HCT116 (cell line): Measurements from ENCODE around the gene RGL2. TPM values are rescaled to one million over a fixed set of nuclear protein-coding genes. Genes with fewer than 3 reads are reported as not detected.

ENCODE experiments used
- ATAC-seq: fragments of 200-7000 bp; cut with Tn5 transposase; 2 replicates; pipeline ENCODE4 v1.9.1; 2020; ENCODE audit warnings: mild to moderate bottlenecking, moderate library complexity
- BruUV-seq: library from RNA; stranded (reverse); fragments of 400-500 nt; replicated peaks from 2 replicates; lab custom pipeline; 2021; lab: Mats Ljungman, UMichigan
- CTCF ChIA-PET: fragments of 300-600 bp; sonication (Branson Sonifier 250); formaldehyde crosslinking; loops from one replicate; lab custom pipeline; 2021; ENCODE audit warnings: antibody characterized with exemption; lab: Charles Lee
- POLR2A ChIA-PET: fragments of 300-600, 350-600 bp; sonication (Branson Sonifier 250); formaldehyde crosslinking; loops from one replicate; lab custom pipeline; 2021; ENCODE audit warnings: antibody characterized with exemption; lab: Charles Lee
- RAD21 ChIA-PET, 2 experiments: fragments of 300-600 bp; sonication (Branson Sonifier 250); formaldehyde crosslinking; loops; one replicate each; lab custom pipeline; 2023; ENCODE audit warnings: low total read pairs in 2 of 2; ENCODE audit not compliant: uncharacterized antibody in 2 of 2, unreplicated experiment in 2 of 2, low non-redundant PET in 1 of 2; lab: Charles Lee
- DNase-seq: peaks from one replicate; pipeline ENCODE4 v3.0.0-alpha.2; 2010; ENCODE audit warnings: low read depth, low spot score
- H2AFZ ChIP-seq: fragments of 200-600 bp; shearing (Covaris generic), sonication (generic); 2 replicates; pipeline ENCODE4 v1.6.1; 2017; ENCODE audit warnings: low read depth, mixed run types, mixed read lengths, antibody characterized with exemption, low read length; ENCODE audit not compliant: poor library complexity, severe bottlenecking
- H3K27ac ChIP-seq: 2 replicates; pipeline ENCODE4 v1.5.1; 2012; ENCODE audit warnings: low read depth, low read length
- H3K27me3 ChIP-seq: fragments of 200-600 bp; sonication (generic); 2 replicates; pipeline ENCODE4 v1.6.1; 2016; ENCODE audit warnings: mixed run types, low read length, mixed read lengths; ENCODE audit not compliant: insufficient read depth
- H3K36me3 ChIP-seq, 2 experiments: fragments of 200-500 bp in 1 of 2; fragments of 200-600 bp in 1 of 2; sonication (Bioruptor generic) in 1 of 2; sonication (generic) in 1 of 2; 2 replicates each; pipeline versions ENCODE4 v1.5.1 to v1.6.1; 2014 to 2016; ENCODE audit warnings: low read length in 2 of 2, inconsistent platforms in 1 of 2, mixed read lengths in 1 of 2, mixed run types in 1 of 2; ENCODE audit not compliant: insufficient read depth in 2 of 2, control insufficient read depth in 1 of 2
- H3K4me1 ChIP-seq, 2 experiments: fragments of 200-600 bp in 1 of 2; sonication (generic) in 1 of 2; 2 replicates each; pipeline versions ENCODE4 v1.5.1 to v1.6.1; 2012 to 2017; ENCODE audit warnings: low read length in 2 of 2, inconsistent platforms in 1 of 2, mild to moderate bottlenecking in 1 of 2, mixed read lengths in 1 of 2, mixed run types in 1 of 2, moderate library complexity in 1 of 2; ENCODE audit not compliant: insufficient read depth in 2 of 2, control insufficient read depth in 1 of 2
- H3K4me2 ChIP-seq: fragments of 200-600 bp; sonication (generic); 2 replicates; pipeline ENCODE4 v1.6.1; 2017; ENCODE audit warnings: mixed run types, low read length, mixed read lengths
- H3K4me3 ChIP-seq, 2 experiments: fragments of 200-600 bp in 1 of 2; sonication (generic) in 1 of 2; replicated peaks in 1 of 2; 2 replicates each; pipeline ENCODE4 v1.5.1; 2011 to 2016; ENCODE audit warnings: low read length in 2 of 2, control low read depth in 1 of 2, low read depth in 1 of 2, mild to moderate bottlenecking in 1 of 2, mixed read lengths in 1 of 2, mixed run types in 1 of 2
- H3K79me2 ChIP-seq: fragments of 200-600 bp; sonication (generic); 2 replicates; pipeline ENCODE4 v1.6.1; 2017; ENCODE audit warnings: mild to moderate bottlenecking, mixed run types, low read length, moderate library complexity, mixed read lengths; ENCODE audit not compliant: insufficient read depth
- H3K9ac ChIP-seq: fragments of 200-600 bp; sonication (generic); 2 replicates; pipeline ENCODE4 v1.6.1; 2016; ENCODE audit warnings: low read length, mixed read lengths
- H3K9me2 ChIP-seq: fragments of 200-600 bp; sonication (generic), shearing (Covaris generic); 2 replicates; pipeline ENCODE4 v1.6.1; 2017; ENCODE audit warnings: mixed run types, mild to moderate bottlenecking, moderate library complexity; ENCODE audit not compliant: insufficient read depth
- H3K9me3 ChIP-seq, 2 experiments: fragments of 200-500 bp in 1 of 2; fragments of 200-600 bp in 1 of 2; sonication (Bioruptor generic) in 1 of 2; sonication (generic) in 1 of 2; 2 replicates each; pipeline ENCODE4 v1.6.1; 2014 to 2017; ENCODE audit warnings: low read length in 2 of 2, mixed read lengths in 2 of 2, inconsistent platforms in 1 of 2, low read depth in 1 of 2, mild to moderate bottlenecking in 1 of 2, mixed run types in 1 of 2, moderate library complexity in 1 of 2; ENCODE audit not compliant: control insufficient read depth in 1 of 2, insufficient read depth in 1 of 2
- H4K20me1 ChIP-seq: fragments of 200-600 bp; sonication (generic), shearing (Covaris generic); 2 replicates; pipeline ENCODE4 v1.6.1; 2017; ENCODE audit warnings: mixed run types, mild to moderate bottlenecking, moderate library complexity; ENCODE audit not compliant: insufficient read depth
- CBX3 ChIP-seq: IDR thresholded peaks from 2 replicates; pipeline ENCODE4 v1.6.1; 2012; ENCODE audit warnings: low read depth
- CEBPB ChIP-seq: IDR thresholded peaks from 2 replicates; pipeline ENCODE4 v1.6.1; 2012; ENCODE audit warnings: low read depth
- ELF1 ChIP-seq: IDR thresholded peaks from 2 replicates; pipeline ENCODE4 v1.6.1; 2012; ENCODE audit warnings: low read depth, borderline replicate concordance
- FOSL1 ChIP-seq: IDR thresholded peaks from 2 replicates; pipeline ENCODE4 v1.6.1; 2012; ENCODE audit warnings: low read depth
- RAD21 ChIP-seq: IDR thresholded peaks from 2 replicates; pipeline ENCODE4 v1.6.1; 2012; ENCODE audit warnings: low read depth, mild to moderate bottlenecking
- SIN3A ChIP-seq: IDR thresholded peaks from 2 replicates; pipeline ENCODE4 v1.6.1; 2012; ENCODE audit warnings: low read depth
- SRF ChIP-seq: IDR thresholded peaks from 2 replicates; pipeline ENCODE4 v1.6.1; 2012; ENCODE audit warnings: low read depth
- TCF7L2 ChIP-seq: IDR thresholded peaks from 2 replicates; pipeline ENCODE4 v1.7.0; 2011; ENCODE audit warnings: borderline replicate concordance, inconsistent platforms; ENCODE audit not compliant: insufficient read depth, insufficient read length; ENCODE audit errors: extremely low read depth
- ZBTB33 ChIP-seq: IDR thresholded peaks from 2 replicates; pipeline ENCODE4 v1.6.1; 2011; ENCODE audit warnings: mild to moderate bottlenecking, low read length, moderate library complexity; ENCODE audit not compliant: insufficient replicate concordance; ENCODE audit errors: extremely low read depth
- ZNF274 ChIP-seq: fragments of 200-500 bp; sonication (Bioruptor generic); IDR thresholded peaks from 2 replicates; pipeline ENCODE4 v1.6.1; 2014; ENCODE audit warnings: mild to moderate bottlenecking, low read depth, low read length, inconsistent platforms
- intact Hi-C: fragments of 100-400 bp; cut with micrococcal nuclease; formaldehyde crosslinking; loops from 2 replicates; pipeline ENCODE4 v1.10.0; 2022
- total RNA-seq: library from RNA; stranded (reverse); gene quantifications from one replicate; pipeline ENCODE4 v1.2.1, GENCODE V29; 2021; ENCODE audit not compliant: unreplicated experiment
- TF ChIP-seq, protein P1 (sequence below): IDR thresholded peaks from 2 replicates; pipeline ENCODE4 v1.6.1; 2012; ENCODE audit warnings: low read depth
- TF ChIP-seq, protein P2 (sequence below): IDR thresholded peaks from 2 replicates; pipeline ENCODE4 v1.6.1; 2012

The RGL2 gene
- total RNA-seq, 1 experiment from 2014 or later = 53.4 TPM

DNA sequence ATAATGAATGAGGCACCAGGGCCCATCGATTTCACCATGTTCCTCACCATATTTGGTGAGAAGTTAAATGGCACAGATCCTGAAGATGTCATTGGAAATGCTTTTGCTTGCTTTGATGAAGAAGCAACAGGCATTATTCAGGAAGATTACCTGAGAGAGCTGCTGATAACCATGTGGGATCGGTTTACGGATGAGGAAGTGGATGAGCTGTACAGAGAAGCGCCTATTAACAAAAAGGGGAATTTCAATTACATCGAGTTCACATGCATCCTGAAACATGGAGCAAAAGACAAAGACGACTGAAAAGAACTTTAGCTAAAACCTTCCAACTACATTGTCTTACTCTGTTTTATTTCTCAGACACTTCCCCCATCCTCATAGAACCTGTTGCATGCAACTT is 40.5 kb upstream of the RGL2 start:
- CTCF ChIA-PET = no interaction called here
- H3K27me3 ChIP-seq = 0 out of 2 replicates have a peak, but pooled peaks cover 6% of the 10 kb centered on the region
- no peaks in the 10 kb centered on the region for H3K9me2 ChIP-seq
- intact Hi-C loops = no loop called here
- H4K20me1 ChIP-seq = no peaks in the 10 kb centered on the region
- no peak overlapping the region for H3K4me3 ChIP-seq
- H3K9ac ChIP-seq = no peak overlapping the region
- POLR2A ChIA-PET = no interaction called here
- no peak overlapping the region for H2AFZ ChIP-seq
- no peak for TF ChIP-seq SIN3A
- TF ChIP-seq FOSL1 = no peak
- TF ChIP-seq ELF1 = no peak
- no peak for TF ChIP-seq ZBTB33
- TF ChIP-seq, protein P1, sequence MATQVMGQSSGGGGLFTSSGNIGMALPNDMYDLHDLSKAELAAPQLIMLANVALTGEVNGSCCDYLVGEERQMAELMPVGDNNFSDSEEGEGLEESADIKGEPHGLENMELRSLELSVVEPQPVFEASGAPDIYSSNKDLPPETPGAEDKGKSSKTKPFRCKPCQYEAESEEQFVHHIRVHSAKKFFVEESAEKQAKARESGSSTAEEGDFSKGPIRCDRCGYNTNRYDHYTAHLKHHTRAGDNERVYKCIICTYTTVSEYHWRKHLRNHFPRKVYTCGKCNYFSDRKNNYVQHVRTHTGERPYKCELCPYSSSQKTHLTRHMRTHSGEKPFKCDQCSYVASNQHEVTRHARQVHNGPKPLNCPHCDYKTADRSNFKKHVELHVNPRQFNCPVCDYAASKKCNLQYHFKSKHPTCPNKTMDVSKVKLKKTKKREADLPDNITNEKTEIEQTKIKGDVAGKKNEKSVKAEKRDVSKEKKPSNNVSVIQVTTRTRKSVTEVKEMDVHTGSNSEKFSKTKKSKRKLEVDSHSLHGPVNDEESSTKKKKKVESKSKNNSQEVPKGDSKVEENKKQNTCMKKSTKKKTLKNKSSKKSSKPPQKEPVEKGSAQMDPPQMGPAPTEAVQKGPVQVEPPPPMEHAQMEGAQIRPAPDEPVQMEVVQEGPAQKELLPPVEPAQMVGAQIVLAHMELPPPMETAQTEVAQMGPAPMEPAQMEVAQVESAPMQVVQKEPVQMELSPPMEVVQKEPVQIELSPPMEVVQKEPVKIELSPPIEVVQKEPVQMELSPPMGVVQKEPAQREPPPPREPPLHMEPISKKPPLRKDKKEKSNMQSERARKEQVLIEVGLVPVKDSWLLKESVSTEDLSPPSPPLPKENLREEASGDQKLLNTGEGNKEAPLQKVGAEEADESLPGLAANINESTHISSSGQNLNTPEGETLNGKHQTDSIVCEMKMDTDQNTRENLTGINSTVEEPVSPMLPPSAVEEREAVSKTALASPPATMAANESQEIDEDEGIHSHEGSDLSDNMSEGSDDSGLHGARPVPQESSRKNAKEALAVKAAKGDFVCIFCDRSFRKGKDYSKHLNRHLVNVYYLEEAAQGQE = no peak
- no peak for TF ChIP-seq CEBPB
- TF ChIP-seq, protein P2, sequence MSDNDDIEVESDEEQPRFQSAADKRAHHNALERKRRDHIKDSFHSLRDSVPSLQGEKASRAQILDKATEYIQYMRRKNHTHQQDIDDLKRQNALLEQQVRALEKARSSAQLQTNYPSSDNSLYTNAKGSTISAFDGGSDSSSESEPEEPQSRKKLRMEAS = no peak
- TF ChIP-seq TCF7L2 = no peak
- no peak for TF ChIP-seq RAD21
- no peak for TF ChIP-seq ZNF274
- no peak for TF ChIP-seq SRF
- no peak for TF ChIP-seq CBX3
- DNase-seq = no peak
- ATAC-seq = no peak
- H3K9me3 ChIP-seq = no peaks in the 10 kb centered on the region
- RAD21 ChIA-PET = no interaction called here
- H3K27ac ChIP-seq = no peak overlapping the region
- no TSS peak for BruUV-seq
- no peaks in the 10 kb centered on the region for H3K79me2 ChIP-seq
- no peaks in the 10 kb centered on the region for H3K4me1 ChIP-seq
- H3K36me3 ChIP-seq = no peaks in the 10 kb centered on the region
- H3K4me2 ChIP-seq = no peak overlapping the region
